GM12878 (cell line): ENCODE results near the gene WWOX. TPM values are rescaled to one million over a fixed set of nuclear protein-coding genes. Genes with fewer than 3 reads are reported as not detected.

ENCODE experiments used
- ATAC-seq: fragments of 200-7000 bp; cut with Tn5 transposase; 3 replicates; pipeline ENCODE4 v1.9.1; 2020; ENCODE audit warnings: mild to moderate bottlenecking, moderate library complexity
- BruUV-seq: library from RNA; stranded (reverse); fragments of 400-500 nt; replicated peaks from 2 replicates; lab custom pipeline; 2021; lab: Mats Ljungman, UMichigan
- CTCF ChIA-PET: fragments of 300-600 bp; sonication (Branson Sonifier 250); formaldehyde crosslinking; extraction: SDS; loops from one replicate; lab custom pipeline; 2021; ENCODE audit warnings: inconsistent platforms; lab: Yijun Ruan, JAX
- POLR2A ChIA-PET: fragments of 350-600 bp; formaldehyde crosslinking; extraction: SDS; loops from one replicate; lab custom pipeline; 2021; ENCODE audit warnings: inconsistent platforms; lab: Charles Lee
- RAD21 ChIA-PET: fragments of 300-600 bp; sonication (Branson Sonifier 250); formaldehyde crosslinking; loops from one replicate; lab custom pipeline; 2023; ENCODE audit warnings: antibody characterized with exemption; ENCODE audit not compliant: unreplicated experiment; lab: Charles Lee
- SMC1A ChIA-PET: fragments of 300-600 bp; sonication (Branson Sonifier 250); formaldehyde crosslinking; loops from one replicate; lab custom pipeline; 2023; ENCODE audit not compliant: unreplicated experiment, uncharacterized antibody; lab: Charles Lee
- DNase-seq: peaks from one replicate; pipeline ENCODE4 v3.0.0-alpha.2; 2011; ENCODE audit warnings: low read depth, low spot score
- FAIRE-seq: peaks from 3 replicates; lab custom pipeline; 2011; peaks lifted over from hg19 to GRCh38; lab: Jason Lieb, UNC
- H2AFZ ChIP-seq: 2 replicates; pipeline ENCODE4 v1.6.0; 2011; ENCODE audit warnings: low read depth, low read length, control low read depth; ENCODE audit not compliant: control insufficient read depth
- H3K27ac ChIP-seq: 2 replicates; pipeline ENCODE4 v1.5.1; 2011; ENCODE audit warnings: control low read depth; ENCODE audit not compliant: control insufficient read depth, insufficient read depth
- H3K27me3 ChIP-seq, 2 experiments: replicated peaks in 1 of 2; 2 replicates each; pipeline versions ENCODE4 v1.6.0 to v1.6.1; 2011; ENCODE audit warnings: low read length in 1 of 2; ENCODE audit not compliant: control insufficient read depth in 2 of 2, insufficient read depth in 2 of 2
- H3K36me3 ChIP-seq, 2 experiments: 2 replicates each; pipeline ENCODE4 v1.5.1; 2011; ENCODE audit warnings: low read length in 1 of 2; ENCODE audit not compliant: control insufficient read depth in 2 of 2, insufficient read depth in 2 of 2
- H3K4me1 ChIP-seq: 2 replicates; pipeline ENCODE4 v1.6.1; 2011; ENCODE audit warnings: mild to moderate bottlenecking, low read length, moderate library complexity, mixed read lengths; ENCODE audit not compliant: control insufficient read depth, insufficient read depth
- H3K4me2 ChIP-seq: 2 replicates; pipeline ENCODE4 v1.6.0; 2011; ENCODE audit warnings: control low read depth; ENCODE audit not compliant: control insufficient read depth, insufficient read depth
- H3K4me3 ChIP-seq: fragments of 200-600 bp; sonication (generic); 2 replicates; pipeline ENCODE4 v1.5.1; 2016
- H3K79me2 ChIP-seq: 2 replicates; pipeline ENCODE4 v1.6.0; 2011; ENCODE audit warnings: low read length; ENCODE audit not compliant: control insufficient read depth, insufficient read depth
- H3K9ac ChIP-seq: 2 replicates; pipeline ENCODE4 v1.8.0; 2011; ENCODE audit warnings: low read length, control low read depth, mixed read lengths; ENCODE audit not compliant: control insufficient read depth, insufficient read depth
- H3K9me3 ChIP-seq: replicated peaks from 3 replicates; pipeline ENCODE4 v1.5.1; 2011; ENCODE audit warnings: mild to moderate bottlenecking, low read length; ENCODE audit not compliant: control insufficient read depth, insufficient read depth
- H4K20me1 ChIP-seq: 2 replicates; pipeline ENCODE4 v1.6.0; 2011; ENCODE audit not compliant: control insufficient read depth, insufficient read depth
- ATF3 ChIP-seq: IDR thresholded peaks from 2 replicates; pipeline ENCODE4 v1.6.1; 2011; ENCODE audit warnings: low read depth, mild to moderate bottlenecking, low read length, moderate library complexity, borderline replicate concordance; ENCODE audit errors: extremely low read depth
- E2F8 ChIP-seq: fragments of 450-650 bp; IDR thresholded peaks from 2 replicates; pipeline ENCODE4 v1.6.1; 2018; ENCODE audit warnings: mild to moderate bottlenecking, low read depth, moderate library complexity; ENCODE audit not compliant: partially characterized antibody
- HDGF ChIP-seq: fragments of 450-650 bp; IDR thresholded peaks from 2 replicates; pipeline ENCODE4 v1.6.1; 2016; ENCODE audit warnings: antibody characterized with exemption
- IRF3 ChIP-seq: fragments of 450-650 bp; IDR thresholded peaks from 2 replicates; pipeline ENCODE4 v1.6.1; 2014; ENCODE audit warnings: mild to moderate bottlenecking
- KDM1A ChIP-seq: fragments of 200-600 bp; sonication (generic); IDR thresholded peaks from 2 replicates; pipeline ENCODE4 v1.6.1; 2016; ENCODE audit warnings: borderline replicate concordance
- PAX8 ChIP-seq: fragments of 450-650 bp; IDR thresholded peaks from 2 replicates; pipeline ENCODE4 v1.6.1; 2017; ENCODE audit warnings: mild to moderate bottlenecking, moderate library complexity
- ZBTB11 ChIP-seq: fragments of 450-650 bp; formaldehyde crosslinking; IDR thresholded peaks from 2 replicates; pipeline ENCODE4 v1.5.0; 2022; ENCODE audit warnings: mild to moderate bottlenecking, missing genetic modification characterization
- ZBTB4 ChIP-seq: fragments of 450-650 bp; formaldehyde crosslinking; IDR thresholded peaks from 2 replicates; pipeline ENCODE4 v1.4.0; 2022; ENCODE audit warnings: mild to moderate bottlenecking, moderate library complexity
- ZNF274 ChIP-seq: IDR thresholded peaks from one replicate; pipeline ENCODE4 v1.8.0; 2011; ENCODE audit not compliant: insufficient read length, insufficient read depth
- ZNF622 ChIP-seq: fragments of 450-650 bp; IDR thresholded peaks from 2 replicates; pipeline ENCODE4 v1.6.1; 2017; ENCODE audit warnings: mild to moderate bottlenecking, inconsistent platforms
- WGBS: methylation state at CpG from one replicate; pipeline ENCODE4 v1.1.6; 2016; ENCODE audit warnings: low lambda C conversion rate; ENCODE audit not compliant: insufficient replicate concordance, insufficient coverage; ENCODE audit errors: missing lambda C conversion rate; 5-methylcytosine and 5-hydroxymethylcytosine counted together
- in situ Hi-C: fragments of 300-500 bp; cut with MboI; formaldehyde crosslinking; loops from 9 replicates; pipeline ENCODE4 v1.14.3; 2018; ENCODE audit warnings: mixed read lengths
- intact Hi-C: fragments of 100-400 bp; cut with micrococcal nuclease; formaldehyde crosslinking; loops from one replicate; pipeline ENCODE4 v1.14.2; 2022; ENCODE audit not compliant: unreplicated experiment
- polyA plus RNA-seq, 11 experiments: library from polyadenylated mRNA; depleted of rRNA in 4 of 11; unstranded in 6 of 11; stranded (reverse) in 5 of 11; fragments of >200 nt; fragmentation: Nextera tagmentation in 4 of 11; fragmentation: Illumina TruSeq in 1 of 11; extraction: Ambion mirVana in 4 of 11; extraction: Trizol in 1 of 11; gene quantifications; 1 replicate in 1 of 11; 2 replicates in 10 of 11; pipeline versions ENCODE4 v1.2.1 to v1.2.3, GENCODE V29; 2011 to 2016; ENCODE audit warnings: inconsistent platforms in 2 of 11, missing spikeins in 2 of 11, low read depth in 1 of 11
- total RNA-seq, 4 experiments: library from RNA; depleted of rRNA in 3 of 4; stranded (reverse); fragments of >200 nt in 3 of 4; fragmentation: Illumina TruSeq in 1 of 4; extraction: Trizol in 1 of 4; gene quantifications; 2 replicates each; pipeline versions ENCODE4 v1.2.1 to v1.2.3, GENCODE V29; 2013 to 2021

Gene WWOX
- total and polyA plus RNA-seq, 10 of the 15 experiments (the other 5 are each of a cell fraction or from before 2014, with no cell fraction given): 2.8 to 24.4 (median 17.8) TPM

- no peak overlapping the region for H3K4me3 ChIP-seq
- TF ChIP-seq ZBTB4 (no peak), ATF3 (no peak), HDGF (no peak), ZNF622 (no peak), ZNF274 (no peak), ZBTB11 (CRISPR knock-in tag) (no peak), IRF3 (no peak), KDM1A (no peak), E2F8 (no peak), PAX8 (no peak)
- CTCF ChIA-PET: no interaction called here
- H3K4me2 ChIP-seq: no peak overlapping the region
- no peaks in the 10 kb centered on the region for H3K27me3 ChIP-seq
- H3K79me2 ChIP-seq: no peaks in the 10 kb centered on the region
- no TSS peak for BruUV-seq
- RAD21 ChIA-PET: no interaction called here
- intact Hi-C loops (no loop called here), in situ Hi-C loops (no loop called here)
- POLR2A ChIA-PET: no interaction called here
- H2AFZ ChIP-seq: no peak overlapping the region
- ATAC-seq: no peak
- H4K20me1 ChIP-seq: no peaks in the 10 kb centered on the region
- no peak overlapping the region for H3K27ac ChIP-seq
- SMC1A ChIA-PET: no interaction called here
- FAIRE-seq: no peak
- no peak for DNase-seq
- H3K9ac ChIP-seq: no peak overlapping the region
- no peaks in the 10 kb centered on the region for H3K4me1 ChIP-seq
- H3K36me3 ChIP-seq: no peaks in the 10 kb centered on the region
- WGBS: 46% methylated on average over 7 of the region's 7 CpGs
- no peaks in the 10 kb centered on the region for H3K9me3 ChIP-seq
Measured at GRCh38 chr16:78390508-78391324, 291.3 kb downstream of the WWOX start.
